HG03342 (cell line): ENCODE data around the gene CAMK2G.
"Not testable (repeated sequence)": the region's sequence is repeated elsewhere in the genome, so short reads cannot be mapped to it uniquely, and the experiment has no call there.

Experiments
- ATAC-seq: cut with Tn5 transposase; IDR thresholded peaks from one replicate; pipeline ENCODE4 v1.9.1; 2021; ENCODE audit warnings: mild to moderate bottlenecking, moderate library complexity; ENCODE audit not compliant: unreplicated experiment

CAMK2G gene

GRCh38 chr10:73905256-73906020, 31.1 kb upstream of the CAMK2G start:
- ATAC-seq = no peak

- ATAC-seq = no peak
These were observed 28.0 kb upstream of the CAMK2G start for GRCh38 chr10:73902351-73902750.

GRCh38 chr10:73901261-73901660, 26.9 kb upstream of the CAMK2G start:
- no peak for ATAC-seq

GRCh38 chr10:73900064-73900463, 25.7 kb upstream of the CAMK2G start:
- ATAC-seq = no peak

GRCh38 chr10:73899423-73899822, 25.1 kb upstream of the CAMK2G start:
- no peak for ATAC-seq

- ATAC-seq = no peak
These were observed 24.5 kb upstream of the CAMK2G start for GRCh38 chr10:73898730-73899410.

- no peak for ATAC-seq
These were observed 23.3 kb upstream of the CAMK2G start for GRCh38 chr10:73897693-73898092.

- ATAC-seq = not testable (repeated sequence)
These were observed 21.0 kb upstream of the CAMK2G start for GRCh38 chr10:73895381-73895780.

GRCh38 chr10:73894245-73894971, 20.1 kb upstream of the CAMK2G start:
- ATAC-seq = no peak

- ATAC-seq = no peak
These were observed 19.1 kb upstream of the CAMK2G start for GRCh38 chr10:73893426-73893825.

GRCh38 chr10:73892310-73893030, 18.1 kb upstream of the CAMK2G start:
- ATAC-seq = no peak

GRCh38 chr10:73891540-73891939, 17.2 kb upstream of the CAMK2G start:
- ATAC-seq = no peak

- not testable (repeated sequence) for ATAC-seq
These were observed 16.5 kb upstream of the CAMK2G start for GRCh38 chr10:73890830-73891229.

GRCh38 chr10:73890261-73890660, 15.9 kb upstream of the CAMK2G start:
- ATAC-seq = no peak

- ATAC-seq = not testable (repeated sequence)
These were observed 15.1 kb upstream of the CAMK2G start for GRCh38 chr10:73889416-73889815.

- ATAC-seq = no peak
These were observed 14.7 kb upstream of the CAMK2G start for GRCh38 chr10:73889014-73889413.

- no peak for ATAC-seq
These were observed 14.2 kb upstream of the CAMK2G start for GRCh38 chr10:73888514-73888913.

- no peak for ATAC-seq
These were observed 13.1 kb upstream of the CAMK2G start for GRCh38 chr10:73887294-73888039.

GRCh38 chr10:73886661-73887293, 12.4 kb upstream of the CAMK2G start:
- no peak for ATAC-seq

- ATAC-seq = peak; percentile 65
These were observed 11.8 kb upstream of the CAMK2G start for GRCh38 chr10:73886085-73886529.
